MM.1S (cell line): ENCODE results near the gene CYSLTR2.

Source experiments
- DNase-seq: peaks from one replicate; pipeline ENCODE4 v3.0.0-alpha.2; 2015
- H2AFZ ChIP-seq: fragments of 300-600 bp; sonication (generic); 2 replicates; pipeline ENCODE4 v1.6.0; 2016; ENCODE audit warnings: antibody characterized with exemption, low read length
- H3F3A ChIP-seq: fragments of 300-600 bp; sonication (generic); 2 replicates; pipeline ENCODE4 v1.6.1; 2016; ENCODE audit warnings: mild to moderate bottlenecking, antibody characterized with exemption, low read length, moderate library complexity, mixed read lengths; ENCODE audit not compliant: insufficient read depth
- H3K27ac ChIP-seq: fragments of 300-600 bp; sonication (generic); 2 replicates; pipeline ENCODE4 v1.5.1; 2016; ENCODE audit warnings: mild to moderate bottlenecking, low read length
- H3K27me3 ChIP-seq: fragments of 300-600 bp; sonication (generic); replicated peaks from 2 replicates; pipeline ENCODE4 v1.6.0; 2016; ENCODE audit warnings: low read length; ENCODE audit not compliant: insufficient read depth
- H3K36me3 ChIP-seq: fragments of 300-600 bp; sonication (generic); replicated peaks from 2 replicates; pipeline ENCODE4 v1.6.1; 2016; ENCODE audit warnings: mild to moderate bottlenecking, low read length, mixed read lengths; ENCODE audit not compliant: insufficient read depth
- H3K4me1 ChIP-seq: fragments of 300-600 bp; sonication (generic); 2 replicates; pipeline ENCODE4 v1.6.1; 2016; ENCODE audit warnings: low read length, mixed read lengths
- H3K4me2 ChIP-seq: fragments of 300-600 bp; sonication (generic); 2 replicates; pipeline ENCODE4 v1.6.0; 2016; ENCODE audit warnings: low read depth, low read length
- H3K4me3 ChIP-seq: fragments of 300-600 bp; sonication (generic); 2 replicates; pipeline ENCODE4 v1.5.1; 2016; ENCODE audit warnings: low read length, mixed read lengths
- H3K79me2 ChIP-seq: fragments of 300-600 bp; sonication (generic); 2 replicates; pipeline ENCODE4 v1.6.1; 2016; ENCODE audit warnings: mixed run types, low read length, mixed read lengths
- H3K9ac ChIP-seq: fragments of 300-600 bp; sonication (generic); 2 replicates; pipeline ENCODE4 v1.6.1; 2016; ENCODE audit warnings: low read length, mixed read lengths
- H3K9me2 ChIP-seq: fragments of 300-600 bp; sonication (generic); replicated peaks from 2 replicates; pipeline ENCODE4 v1.6.1; 2016; ENCODE audit warnings: mild to moderate bottlenecking, low read length, mixed read lengths; ENCODE audit not compliant: insufficient read depth
- H3K9me3 ChIP-seq: fragments of 300-600 bp; sonication (generic); replicated peaks from 2 replicates; pipeline ENCODE4 v1.6.1; 2016; ENCODE audit warnings: mild to moderate bottlenecking, low read length, mixed read lengths; ENCODE audit not compliant: insufficient read depth
- H4K20me1 ChIP-seq: fragments of 300-600 bp; sonication (generic); 2 replicates; pipeline ENCODE4 v1.6.1; 2016; ENCODE audit warnings: mild to moderate bottlenecking, low read length, moderate library complexity, mixed read lengths; ENCODE audit not compliant: insufficient read depth
- CTCF ChIP-seq: fragments of 300-600 bp; sonication (generic); IDR thresholded peaks from 2 replicates; pipeline ENCODE4 v1.5.1; 2016; ENCODE audit warnings: antibody characterized with exemption, low read length, mixed read lengths
- EZH2 ChIP-seq: fragments of 300-600 bp; sonication (generic); optimal IDR thresholded peaks from 2 replicates; pipeline ENCODE3; 2017; ENCODE audit warnings: low read depth, mild to moderate bottlenecking, antibody characterized with exemption, low read length, mixed read lengths
- EZH2phosphoT487 ChIP-seq: fragments of 300-600 bp; sonication (generic); IDR thresholded peaks from 2 replicates; pipeline ENCODE4 v1.6.1; 2018; ENCODE audit warnings: antibody characterized with exemption, low read length

The CYSLTR2 gene

GRCh38 chr13:48655291-48655690, 1.6 kb downstream of the CYSLTR2 start:
- Histone ChIP-seq H4K20me1 (no peaks in the 10 kb centered on the region), H3K9ac (no peak overlapping the region), H3F3A (no peaks in the 10 kb centered on the region), H3K36me3 (no peaks in the 10 kb centered on the region), H2AFZ (no peak overlapping the region), H3K4me2 (no peak overlapping the region), H3K27me3 (no peaks in the 10 kb centered on the region), H3K4me3 (no peak overlapping the region), H3K79me2 (no peaks in the 10 kb centered on the region), H3K4me1 (no peaks in the 10 kb centered on the region), H3K27ac (no peak overlapping the region), H3K9me3 (no peaks in the 10 kb centered on the region), H3K9me2 (no peaks in the 10 kb centered on the region)
- no peak for DNase-seq
- TF ChIP-seq EZH2phosphoT487 = no peak
- TF ChIP-seq EZH2 = no peak
- TF ChIP-seq CTCF = no peak

GRCh38 chr13:48656608-48657007, 2.9 kb downstream of the CYSLTR2 start:
- Histone ChIP-seq H3K4me3 (no peak overlapping the region), H2AFZ (no peak overlapping the region), H3K27ac (no peak overlapping the region), H3K9me3 (no peaks in the 10 kb centered on the region), H3K27me3 (no peaks in the 10 kb centered on the region), H3K4me1 (no peaks in the 10 kb centered on the region), H3F3A (no peaks in the 10 kb centered on the region), H4K20me1 (no peaks in the 10 kb centered on the region), H3K36me3 (no peaks in the 10 kb centered on the region), H3K4me2 (no peak overlapping the region), H3K9ac (no peak overlapping the region), H3K9me2 (no peaks in the 10 kb centered on the region), H3K79me2 (no peaks in the 10 kb centered on the region)
- no peak for DNase-seq
- no peak for TF ChIP-seq EZH2
- TF ChIP-seq EZH2phosphoT487 = no peak
- no peak for TF ChIP-seq CTCF

- H3K27ac ChIP-seq = peak overlapping the region; percentile 23; the same call in 1 of the 2 replicates
Measured at GRCh38 chr13:48660361-48661076, 6.8 kb downstream of the CYSLTR2 start.

More at GRCh38 chr13:48660361-48661076, 6.8 kb downstream of the CYSLTR2 start:
- Histone ChIP-seq H3K9me2 (no peaks in the 10 kb centered on the region), H3K9me3 (no peaks in the 10 kb centered on the region), H3K27me3 (no peaks in the 10 kb centered on the region), H3K4me2 (no peak overlapping the region), H3K4me3 (no peak overlapping the region), H4K20me1 (no peaks in the 10 kb centered on the region), H3K9ac (no peak overlapping the region), H2AFZ (no peak overlapping the region), H3K79me2 (no peaks in the 10 kb centered on the region), H3K36me3 (no peaks in the 10 kb centered on the region), H3K4me1 (no peaks in the 10 kb centered on the region), H3F3A (no peaks in the 10 kb centered on the region)
- no peak for DNase-seq
- no peak for TF ChIP-seq EZH2
- no peak for TF ChIP-seq EZH2phosphoT487
- TF ChIP-seq CTCF = no peak
